Right lobe of liver (tissue), 6 donors: ENCODE results near the gene FRMD4B. TPM values are rescaled to one million over a fixed set of nuclear protein-coding genes. Genes with fewer than 3 reads are reported as not detected.

ENCODE experiments used
- ATAC-seq, 4 donors: fragments of 200-7000 bp; cut with Tn5 transposase; one replicate each; pipeline ENCODE4 v1.9.1; 2020; ENCODE audit warnings: mild to moderate bottlenecking in 4 of 4, moderate library complexity in 4 of 4
- DNase-seq, 3 donors: peaks; one replicate each; pipeline ENCODE4 v3.0.0-alpha.2; 2020
- H3K27ac ChIP-seq, 3 donors: fragments of 200-600 bp; one replicate each; pipeline ENCODE4 v1.8.0; 2022
- H3K27me3 ChIP-seq, 2 donors: fragments of 200-600 bp; one replicate each; pipeline ENCODE4 v1.8.0; 2022
- H3K36me3 ChIP-seq, 4 donors: fragments of 200-600 bp; sonication (generic) in 1 of 4; one replicate each; pipeline versions ENCODE4 v1.5.1 to v1.8.0; 2017 to 2022; ENCODE audit warnings: control low read depth in 1 of 4
- H3K4me1 ChIP-seq, 4 donors: fragments of 200-600 bp; sonication (generic) in 1 of 4; one replicate each; pipeline versions ENCODE4 v1.5.1 to v1.8.0; 2017 to 2022; ENCODE audit warnings: control low read depth in 1 of 4
- H3K4me3 ChIP-seq, 3 donors: fragments of 200-600 bp; one replicate each; pipeline ENCODE4 v1.8.0; 2022
- H3K9me3 ChIP-seq, 4 donors: fragments of 200-600 bp; sonication (generic) in 1 of 4; one replicate each; pipeline versions ENCODE4 v1.5.1 to v1.8.0; 2017 to 2022; ENCODE audit warnings: control low read depth in 1 of 4
- CTCF ChIP-seq, 4 donors: fragments of 200-600 bp in 3 of 4; fragments of 450-650 bp in 1 of 4; IDR thresholded peaks; one replicate each; pipeline versions ENCODE4 v1.5.1 to v1.8.0; 2016 to 2022; ENCODE audit warnings: antibody characterized with exemption in 4 of 4, mild to moderate bottlenecking in 2 of 4
- POLR2A ChIP-seq: fragments of 450-650 bp; IDR thresholded peaks from one replicate; pipeline ENCODE4 v1.6.1; 2017; ENCODE audit warnings: antibody characterized with exemption, mild to moderate bottlenecking
- WGBS: methylation state at CpG from one replicate; pipeline ENCODE4 v1.1.6; 2018; ENCODE audit warnings: low coverage, low lambda C conversion rate; ENCODE audit not compliant: insufficient coverage; ENCODE audit errors: missing lambda C conversion rate; 5-methylcytosine and 5-hydroxymethylcytosine counted together
- intact Hi-C, 2 donors: fragments of 100-400 bp; cut with DNase I; formaldehyde crosslinking; loops; one replicate each; pipeline versions ENCODE4 v1.11.2 to v1.14.1; 2022
- long read RNA-seq: library from polyadenylated mRNA; unstranded; transcript quantifications from one replicate; pipeline ENCODE4 v2.0.0, GENCODE V29; 2019
- total RNA-seq, 6 experiments: library from RNA; depleted of rRNA in 2 of 6; stranded (reverse); fragments of >200 nt in 2 of 6; fragmentation: NEBNext Ultra II Directional in 3 of 6; extraction: Animal tissue kit (Norgen Biotek cat#: 25700) in 3 of 6; gene quantifications; one replicate each; pipeline versions ENCODE4 v1.1.0 to v1.2.4, GENCODE V29; 2016 to 2023
- donor health status: DM: no; HTN: yes; CAD: no.
- donor health status: DM: no; HTN: no; CAD: no.
- donor health status: DM: no; HTN: no; CAD: no.
- donor health status: DM: no; HTN: yes; CAD: no.
- donor health status: DM: no; HTN: yes; CAD: no.

The FRMD4B gene
- 10 to 100 TPM in 5 of 6 experiments, 1 to 10 TPM in 1; 9.2 to 21.0 (median 12.3) TPM for total RNA-seq
- long read RNA-seq, partial matches to known transcripts: 0 of 1 reads
- long read RNA-seq, other reads (novel, unspliced or antisense): 1 of 1 reads

- peak within 1 kb of the TSS in 2 of 3 donors; percentile 7 to 47 for H3K27ac ChIP-seq
Measured at GRCh38 chr3:69385723-69386555, at the start of gene FRMD4B. FRMD4B (minus strand) TSS chr3:69386088; CDS start chr3:69385989, 99 bp downstream.

GRCh38 chr3:69433969-69434325 is 48.1 kb upstream of the FRMD4B start:
- H3K4me1 ChIP-seq: no peaks in the 10 kb centered on the region
- intact Hi-C loops: no loop called here
- no peaks in the 10 kb centered on the region for H3K36me3 ChIP-seq
- H3K4me3 ChIP-seq: no peak overlapping the region
- DNase-seq (no peak), ATAC-seq (no peak)
- no peaks in the 10 kb centered on the region for H3K27me3 ChIP-seq
- 37% methylated on average over 4 of the region's 4 CpGs for WGBS
- H3K27ac ChIP-seq: no peak overlapping the region
- no peaks in the 10 kb centered on the region for H3K9me3 ChIP-seq
- TF ChIP-seq CTCF (IDR thresholded peaks at IDR 0.05) (no peak), POLR2A (no peak)

More at GRCh38 chr3:69385723-69386555, at the start of gene FRMD4B:
- H3K36me3 ChIP-seq: no peaks in the 10 kb centered on the region
- peaks cover 0 to 5% of the 10 kb centered on the region in 2 donors for H3K27me3 ChIP-seq
- H3K9me3 ChIP-seq: no peaks in the 10 kb centered on the region
- ATAC-seq: peak; percentile 84 to 92 (median 90)
- intact Hi-C loops: no loop called here
- 2% methylated on average over 16 of the region's 65 CpGs for WGBS
- H3K4me3 ChIP-seq: peak within 1 kb of the TSS; percentile 43 to 51 (median 49)
- peaks cover 0 to 6% (median 0%) of the 10 kb centered on the region in 4 donors for H3K4me1 ChIP-seq
- TF ChIP-seq POLR2A (no peak), CTCF (IDR thresholded peaks at IDR 0.05) (peak; percentile 5 to 28 (median 23))
- DNase-seq: peak; percentile 76 to 82 (median 79)

- TF ChIP-seq CTCF (IDR thresholded peaks at IDR 0.05) (no peak), POLR2A (no peak)
- Histone ChIP-seq H3K9me3 (no peaks in the 10 kb centered on the region), H3K36me3 (no peaks in the 10 kb centered on the region), H3K4me1 (no peaks in the 10 kb centered on the region), H3K4me3 (no peak overlapping the region), H3K27ac (no peak overlapping the region), H3K27me3 (no peaks in the 10 kb centered on the region)
- DNase-seq (no peak), ATAC-seq (no peak)
- 68% methylated on average over 6 of the region's 6 CpGs for WGBS
- intact Hi-C loops: no loop called here
Measured at GRCh38 chr3:69433121-69433968, 47.5 kb upstream of the FRMD4B start.

- no peak for ATAC-seq
- WGBS: 77% methylated on average over 1 of the region's 1 CpG
- H3K4me3 ChIP-seq: no peak overlapping the region
- no peaks in the 10 kb centered on the region for H3K4me1 ChIP-seq
- H3K27ac ChIP-seq: no peak overlapping the region
- TF ChIP-seq POLR2A (no peak), CTCF (IDR thresholded peaks at IDR 0.05) (no peak)
- no peak for DNase-seq
- H3K9me3 ChIP-seq: no peaks in the 10 kb centered on the region
- H3K27me3 ChIP-seq: no peaks in the 10 kb centered on the region
- intact Hi-C loops: no loop called here
- H3K36me3 ChIP-seq: no peaks in the 10 kb centered on the region
Measured at GRCh38 chr3:69428657-69429255, 42.9 kb upstream of the FRMD4B start.
